ENCODE results near the gene DAPL1.

The DAPL1 gene

GRCh38 chr2:158777077-158777476 is 18.0 kb upstream of the DAPL1 start:
- DNase-seq (ENCODE audit: low spot score), result no peak

- no peak for DNase-seq (ENCODE audit: low spot score)
Observed at GRCh38 chr2:158778243-158778642, 16.9 kb upstream of the DAPL1 start.

GRCh38 chr2:158779621-158780020 is 15.5 kb upstream of the DAPL1 start:
- no peak for DNase-seq (ENCODE audit: low spot score)

- DNase-seq (ENCODE audit: low spot score), result no peak
Observed at GRCh38 chr2:158781353-158781961, 13.7 kb upstream of the DAPL1 start.

- no peak for DNase-seq (ENCODE audit: low spot score)
Observed at GRCh38 chr2:158782136-158782535, 13.0 kb upstream of the DAPL1 start.

GRCh38 chr2:158782616-158783015 is 12.5 kb upstream of the DAPL1 start:
- no peak for DNase-seq (ENCODE audit: low spot score)

- DNase-seq (ENCODE audit: low spot score), result no peak
Observed at GRCh38 chr2:158783923-158784322, 11.2 kb upstream of the DAPL1 start.

GRCh38 chr2:158786897-158787296 is 8.2 kb upstream of the DAPL1 start:
- no peak for DNase-seq (ENCODE audit: low spot score)

GRCh38 chr2:158788951-158789350 is 6.2 kb upstream of the DAPL1 start:
- DNase-seq (ENCODE audit: low spot score), result no peak

- no peak for DNase-seq (ENCODE audit: low spot score)
Observed at GRCh38 chr2:158796652-158797051, 1.5 kb downstream of the DAPL1 start.

- no peak for DNase-seq (ENCODE audit: low spot score)
Observed at GRCh38 chr2:158797963-158798700, 3.0 kb downstream of the DAPL1 start.

GRCh38 chr2:158799181-158799580 is 4.1 kb downstream of the DAPL1 start:
- no peak for DNase-seq (ENCODE audit: low spot score)

- DNase-seq (ENCODE audit: low spot score), result no peak
Observed at GRCh38 chr2:158803506-158803905, 8.4 kb downstream of the DAPL1 start.

- no peak for DNase-seq (ENCODE audit: low spot score)
Observed at GRCh38 chr2:158805255-158805654, 10.1 kb downstream of the DAPL1 start.

- no peak for DNase-seq (ENCODE audit: low spot score)
Observed at GRCh38 chr2:158805936-158806335, 10.8 kb downstream of the DAPL1 start.

- no peak for DNase-seq (ENCODE audit: low spot score)
Observed at GRCh38 chr2:158806941-158807340, 11.8 kb downstream of the DAPL1 start.

- DNase-seq (ENCODE audit: low spot score), result no peak
Observed at GRCh38 chr2:158808426-158808825, 13.3 kb downstream of the DAPL1 start.

- no peak for DNase-seq (ENCODE audit: low spot score)
Observed at GRCh38 chr2:158809816-158810215, 14.7 kb downstream of the DAPL1 start.

- DNase-seq (ENCODE audit: low spot score), result no peak
Observed at GRCh38 chr2:158810731-158811460, 15.8 kb downstream of the DAPL1 start.

- no peak for DNase-seq (ENCODE audit: low spot score)
Observed at GRCh38 chr2:158815166-158815565, 20.0 kb downstream of the DAPL1 start.

- no peak for DNase-seq (ENCODE audit: low spot score)
Observed at GRCh38 chr2:158815658-158816057, 20.5 kb downstream of the DAPL1 start.

- no peak for DNase-seq (ENCODE audit: low spot score)
Observed at GRCh38 chr2:158817588-158817987, 22.5 kb downstream of the DAPL1 start.

GRCh38 chr2:158818511-158818910 is 23.4 kb downstream of the DAPL1 start:
- DNase-seq (ENCODE audit: low spot score), result no peak

Data from hematopoietic multipotent progenitor cell treated with erythropoietin and hydrocortisone succinate and interleukin-3 and kit ligand, for 15 days (in vitro differentiated cells).